ENCODE results near the gene MPRIP.

Gene MPRIP

DNA sequence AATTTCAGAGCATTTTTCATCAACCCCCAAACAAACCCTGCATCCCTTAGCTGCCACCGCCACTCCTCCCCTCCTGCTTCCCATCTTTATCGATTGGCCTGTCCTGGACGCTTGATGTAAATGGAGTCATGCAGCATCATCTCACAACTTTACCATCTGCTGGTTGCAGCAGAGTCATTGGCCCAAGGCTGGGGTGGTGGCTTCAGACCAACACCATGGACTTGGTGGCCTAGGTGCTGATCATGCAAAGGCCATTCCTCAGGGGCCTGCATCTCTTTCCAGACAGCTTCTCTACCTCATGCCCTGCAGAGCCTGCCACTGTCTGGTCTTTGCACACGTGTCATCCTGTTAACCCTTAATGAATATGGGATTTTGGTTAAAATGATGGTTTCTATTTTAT lies 73.4 kb downstream of the MPRIP start:
- DNase-seq, result no peak

DNA sequence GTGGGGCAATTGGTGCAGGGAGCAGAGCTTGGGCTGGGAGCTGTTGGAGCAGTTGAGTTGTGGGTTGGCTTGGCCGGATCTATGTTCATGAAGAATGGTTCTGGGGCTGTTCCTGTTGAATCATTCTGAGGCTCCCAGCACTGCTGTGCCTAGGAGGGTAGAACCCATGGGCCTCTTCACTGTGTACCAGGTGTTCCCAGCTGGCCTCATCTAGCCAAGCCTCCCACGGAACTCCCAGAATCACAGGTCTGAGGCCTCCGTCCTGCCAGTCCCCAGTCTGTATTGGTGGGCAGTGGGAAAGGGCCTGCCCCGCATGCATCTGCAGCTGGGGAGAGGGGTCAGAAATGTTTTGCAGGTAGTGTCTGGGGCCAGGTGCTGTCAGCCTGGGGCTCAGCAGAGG lies 74.1 kb downstream of the MPRIP start:
- DNase-seq, result no peak

DNA sequence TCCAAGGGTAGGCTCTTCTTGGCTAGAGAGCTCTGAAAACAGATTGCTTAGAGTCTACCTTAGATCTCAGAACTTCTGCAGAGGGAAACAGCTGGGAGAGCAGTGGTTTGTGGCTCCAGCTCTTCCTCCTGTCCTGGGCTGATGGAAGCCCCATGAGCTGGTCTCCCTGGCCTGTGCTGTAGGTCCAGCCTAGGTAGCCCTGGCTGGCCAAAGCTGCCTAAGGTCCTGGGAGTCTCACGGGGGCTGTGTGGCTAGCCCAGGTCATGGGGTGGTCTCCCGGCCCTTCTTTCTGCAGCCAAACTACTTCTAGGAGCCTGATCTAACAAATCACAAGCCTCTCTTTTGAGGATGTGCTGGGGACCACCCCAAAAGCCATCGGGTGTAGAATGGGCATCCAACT lies 75.7 kb downstream of the MPRIP start:
- DNase-seq, result no peak

GRCh38 chr17:17118399-17118798 lies 76.1 kb downstream of the MPRIP start:
- no peak for DNase-seq

DNA sequence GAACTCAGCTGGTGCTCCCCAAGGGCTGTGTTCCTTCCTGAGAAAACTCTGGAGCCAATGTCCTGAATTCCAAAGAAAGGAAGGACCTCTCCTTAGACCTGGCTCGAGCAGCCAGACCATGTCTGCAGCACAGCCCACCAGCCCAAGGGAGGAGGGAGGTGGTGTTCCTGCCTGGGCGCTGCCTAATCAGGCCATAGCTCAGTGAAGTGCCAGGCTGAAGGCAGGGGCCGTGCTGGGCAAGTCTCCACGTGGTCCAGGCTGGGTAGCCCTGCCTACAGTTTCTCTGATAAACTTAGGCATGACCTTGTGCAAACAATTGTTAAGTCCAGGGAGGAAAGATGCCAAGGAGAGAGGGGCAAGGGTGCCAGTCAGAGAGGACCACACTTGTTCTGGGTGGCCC lies 76.8 kb downstream of the MPRIP start:
- no peak for DNase-seq

- DNase-seq, result no peak
Observed at GRCh38 chr17:17119533-17119932, 77.3 kb downstream of the MPRIP start.

DNA sequence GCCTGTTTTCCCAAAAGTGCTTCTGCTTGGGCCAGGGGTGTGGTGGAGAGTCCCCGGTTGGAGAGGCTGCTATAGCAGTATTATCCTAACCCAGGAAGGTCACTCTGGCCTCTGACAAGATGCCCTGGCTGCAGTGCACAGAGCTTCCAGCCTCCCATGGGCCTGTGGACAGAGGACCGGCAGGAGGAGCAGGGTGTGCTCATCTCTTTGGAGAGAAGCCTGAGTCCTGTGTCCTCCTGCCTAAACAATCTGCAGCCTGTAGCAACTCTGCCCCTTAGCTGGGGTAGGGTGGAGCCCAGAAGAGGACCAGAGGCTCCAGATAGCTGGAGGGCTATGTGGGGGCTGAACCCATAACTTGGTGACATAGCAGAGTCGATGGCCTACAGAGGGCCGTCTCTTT lies 78.0 kb downstream of the MPRIP start:
- DNase-seq, result no peak

DNA sequence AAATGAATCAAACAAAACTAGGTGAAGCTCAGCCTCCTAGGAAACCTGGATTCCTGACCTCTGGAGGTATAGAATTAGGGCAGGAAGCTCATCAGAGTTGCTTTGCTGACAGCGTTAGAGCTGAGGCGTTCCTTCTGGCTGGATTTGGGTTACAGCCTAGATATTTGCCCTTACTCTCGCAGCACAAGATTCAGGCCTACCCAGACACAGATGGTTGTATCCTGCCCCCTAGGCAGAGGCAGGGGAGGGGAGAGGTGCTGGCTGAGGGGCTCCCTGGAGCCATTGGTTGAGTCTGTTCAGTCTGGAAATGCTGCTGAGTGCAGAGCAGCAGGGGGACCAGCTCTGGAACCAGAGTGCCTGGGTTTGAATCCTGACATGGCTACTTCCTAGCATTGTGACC lies 78.4 kb downstream of the MPRIP start:
- no peak for DNase-seq

GRCh38 chr17:17121162-17121561 lies 78.9 kb downstream of the MPRIP start:
- DNase-seq, result peak; percentile 5

DNA sequence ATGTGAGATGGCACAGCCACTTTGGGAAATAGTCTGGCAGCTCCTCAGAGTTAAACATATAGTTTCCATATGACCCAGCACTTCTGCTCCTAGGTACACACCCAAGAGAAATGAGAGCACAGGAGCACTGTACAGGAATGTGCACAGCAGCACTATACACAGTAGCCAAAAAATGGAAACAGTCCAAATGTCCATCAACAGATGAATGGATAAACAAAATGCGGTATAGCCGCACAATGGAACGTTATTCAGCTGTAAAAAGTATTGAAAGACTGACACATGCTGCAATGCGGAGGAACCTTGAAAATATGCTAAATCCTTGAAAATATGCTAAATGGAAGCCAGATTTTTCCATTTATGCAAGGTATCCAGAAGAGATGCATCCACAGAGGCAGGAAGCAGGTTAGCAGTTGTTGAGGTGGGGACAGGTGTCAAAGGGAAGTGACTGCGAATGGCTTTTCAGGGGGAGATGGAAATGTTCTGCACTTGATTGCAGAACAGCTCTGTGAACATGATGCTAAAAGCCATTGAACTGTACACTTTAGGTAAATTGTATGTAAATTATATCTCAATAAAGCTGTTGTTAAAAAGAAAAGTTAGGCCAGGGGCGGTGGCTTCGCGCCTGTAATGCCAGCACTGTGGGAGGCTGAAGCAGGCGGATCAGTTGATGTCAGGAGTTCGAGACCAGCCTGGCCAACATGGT lies 80.7 kb downstream of the MPRIP start:
- DNase-seq, result no peak

DNA sequence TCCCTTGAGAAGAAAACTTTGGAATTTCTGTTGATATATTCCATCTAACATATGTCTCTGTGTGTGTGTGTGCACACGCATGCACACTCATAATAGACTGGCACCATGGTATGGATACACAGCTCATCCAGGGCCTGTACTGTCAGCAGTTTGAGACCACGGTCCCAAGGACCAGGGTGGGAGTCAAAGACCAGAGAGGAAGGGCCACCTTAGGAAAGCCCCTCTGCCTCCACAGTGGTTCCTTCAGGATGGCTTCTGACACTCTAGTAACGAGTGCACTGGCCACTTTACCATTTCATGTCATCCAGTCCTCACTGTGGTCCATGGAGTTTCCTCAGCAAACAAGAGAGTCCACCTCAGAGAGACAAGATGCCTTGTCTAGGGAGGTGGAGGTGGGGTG lies 82.1 kb downstream of the MPRIP start:
- DNase-seq, result no peak

DNA sequence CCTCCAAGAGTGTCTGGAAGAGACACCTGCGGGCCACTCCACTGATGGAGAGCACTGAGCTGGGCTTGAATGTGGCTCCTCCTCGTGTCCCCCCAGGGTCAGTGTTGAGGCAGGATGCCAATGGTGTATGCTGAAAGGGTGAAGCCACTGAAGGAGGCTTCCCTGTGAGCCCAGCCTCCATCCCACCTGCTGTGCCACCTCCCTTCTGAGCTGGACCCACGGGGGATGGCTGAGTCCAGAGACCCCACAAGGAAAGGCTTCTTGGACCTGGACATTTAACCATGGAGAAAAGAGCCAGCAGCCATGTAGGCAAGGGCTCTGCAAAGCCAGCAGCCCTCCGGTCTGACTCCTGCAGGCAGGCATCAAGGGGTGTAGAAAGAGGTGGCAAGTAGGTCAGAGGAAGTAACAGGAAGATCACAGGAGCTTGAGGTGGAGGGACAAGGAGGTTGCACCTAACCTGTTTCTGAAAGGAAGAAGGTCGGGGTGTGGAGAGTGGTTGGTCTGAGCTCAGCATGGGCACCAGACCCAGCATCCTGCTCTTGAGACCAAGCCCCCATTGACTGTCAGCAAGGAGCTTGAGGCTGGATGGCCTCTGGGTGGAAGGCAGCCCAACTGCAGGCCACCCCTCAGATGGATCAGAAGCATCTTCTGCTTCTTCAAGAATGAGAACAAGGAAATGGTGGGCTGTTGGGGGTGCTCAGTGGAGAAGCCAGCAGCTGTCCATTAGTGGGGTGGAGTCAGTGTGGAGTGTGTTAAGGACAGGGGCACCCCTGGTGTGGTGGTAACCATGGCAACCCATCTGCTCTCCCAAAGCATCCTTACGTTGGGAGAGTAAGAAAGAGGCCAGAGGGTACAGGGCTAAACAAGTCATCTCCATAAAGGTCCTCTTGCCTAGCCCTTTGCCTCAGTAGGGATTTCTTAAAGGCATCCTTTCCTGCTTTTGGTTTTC lies 83.2 kb downstream of the MPRIP start:
- DNase-seq, result no peak

DNA sequence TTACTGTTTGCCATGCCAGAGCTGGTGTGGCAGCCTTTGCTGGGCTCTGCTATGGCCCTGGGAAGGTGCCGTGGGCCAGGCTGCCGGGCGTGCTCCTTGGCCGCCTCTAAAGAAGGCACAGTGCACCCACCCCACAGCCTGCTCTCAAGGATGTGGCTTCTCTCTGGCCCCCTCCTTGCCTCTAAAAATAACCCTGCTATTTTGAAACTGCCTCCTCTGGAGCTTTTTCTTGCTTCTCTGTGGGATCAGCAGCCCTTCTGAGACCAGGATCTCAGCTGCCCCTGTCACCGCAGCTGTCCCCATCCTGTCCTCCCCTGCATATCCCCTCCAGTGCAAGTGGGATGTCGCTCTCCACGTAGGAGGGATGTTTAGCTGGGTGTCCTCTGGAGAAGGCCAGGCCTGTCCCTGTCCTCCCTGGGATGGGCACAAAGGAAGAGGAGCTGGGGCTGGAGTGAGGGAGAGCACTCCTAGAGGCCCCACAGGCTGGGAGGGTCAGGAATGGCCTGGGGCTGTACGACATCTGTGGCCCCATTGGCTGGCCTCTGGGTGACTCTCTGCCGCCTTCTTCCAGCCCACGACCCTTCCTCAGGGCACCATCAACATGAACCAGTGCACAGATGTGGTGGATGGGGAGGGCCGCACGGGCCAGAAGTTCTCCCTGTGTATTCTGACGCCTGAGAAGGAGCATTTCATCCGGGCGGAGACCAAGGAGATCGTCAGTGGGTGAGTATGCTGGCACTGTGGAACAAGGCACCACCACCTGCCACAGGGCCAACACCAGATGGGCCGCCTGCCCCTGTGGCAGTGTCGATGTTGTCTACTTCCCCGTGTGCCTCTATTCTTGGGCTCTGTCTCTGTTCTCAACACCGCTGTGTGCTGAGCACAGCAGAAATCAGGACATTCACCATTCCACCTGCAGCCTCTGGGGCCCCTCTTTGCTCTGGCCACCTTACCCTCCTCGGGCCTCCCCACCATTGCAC lies 84.2 kb downstream of the MPRIP start:
- no peak for DNase-seq

- no peak for DNase-seq
Observed at GRCh38 chr17:17127156-17127555, 84.9 kb downstream of the MPRIP start.

GRCh38 chr17:17127730-17128291 lies 85.6 kb downstream of the MPRIP start:
- DNase-seq, result peak; percentile 29

DNA sequence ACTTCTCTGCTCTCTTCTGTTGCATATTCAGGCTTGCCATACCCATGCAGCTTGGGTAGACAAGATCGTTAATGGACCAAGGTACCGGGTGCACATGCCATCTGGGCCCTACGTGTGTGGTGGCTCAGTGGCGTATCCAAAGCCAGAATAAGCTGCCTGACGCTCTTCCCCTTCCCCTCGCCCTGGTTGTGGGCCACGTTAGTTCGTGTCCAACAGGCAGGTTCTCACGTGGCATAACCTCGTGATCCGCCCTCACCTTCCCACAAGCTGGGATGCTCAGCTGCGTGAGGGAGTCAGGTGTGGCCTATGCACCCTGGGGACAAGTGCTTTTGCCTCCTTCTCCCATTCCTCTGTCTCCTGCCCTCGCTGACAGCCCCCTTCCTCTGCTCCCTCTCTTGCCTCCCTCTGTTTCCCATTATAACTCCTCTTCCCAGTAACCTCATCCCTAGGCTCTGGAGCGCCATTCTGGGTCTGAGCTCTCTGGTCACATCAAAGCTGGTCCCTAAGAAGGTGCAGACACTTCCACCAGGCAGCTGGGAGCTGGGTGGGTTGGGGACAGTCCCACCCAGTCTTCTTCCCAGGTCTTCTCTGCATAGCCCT lies 86.3 kb downstream of the MPRIP start:
- no peak for DNase-seq

DNA sequence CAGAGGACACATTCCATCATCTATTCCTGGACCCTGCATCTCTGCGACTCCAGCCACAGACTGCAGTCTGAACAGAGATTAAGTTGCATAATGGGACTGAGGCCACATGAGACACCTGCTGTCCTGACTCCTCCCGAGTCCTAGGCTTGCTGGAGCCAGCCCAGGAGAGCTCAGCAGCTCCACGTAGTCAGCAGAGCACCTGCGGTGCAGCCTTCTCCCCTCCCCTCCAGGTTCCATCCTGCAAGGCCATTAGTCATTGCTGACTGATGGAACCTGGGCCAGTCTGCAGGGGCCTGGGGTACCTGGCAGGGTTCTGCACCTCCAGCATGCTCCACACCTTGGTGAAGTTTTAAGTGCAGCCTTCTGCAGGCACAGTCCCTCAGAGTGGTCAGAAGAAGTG lies 87.2 kb downstream of the MPRIP start:
- DNase-seq, result peak; percentile 21

DNA sequence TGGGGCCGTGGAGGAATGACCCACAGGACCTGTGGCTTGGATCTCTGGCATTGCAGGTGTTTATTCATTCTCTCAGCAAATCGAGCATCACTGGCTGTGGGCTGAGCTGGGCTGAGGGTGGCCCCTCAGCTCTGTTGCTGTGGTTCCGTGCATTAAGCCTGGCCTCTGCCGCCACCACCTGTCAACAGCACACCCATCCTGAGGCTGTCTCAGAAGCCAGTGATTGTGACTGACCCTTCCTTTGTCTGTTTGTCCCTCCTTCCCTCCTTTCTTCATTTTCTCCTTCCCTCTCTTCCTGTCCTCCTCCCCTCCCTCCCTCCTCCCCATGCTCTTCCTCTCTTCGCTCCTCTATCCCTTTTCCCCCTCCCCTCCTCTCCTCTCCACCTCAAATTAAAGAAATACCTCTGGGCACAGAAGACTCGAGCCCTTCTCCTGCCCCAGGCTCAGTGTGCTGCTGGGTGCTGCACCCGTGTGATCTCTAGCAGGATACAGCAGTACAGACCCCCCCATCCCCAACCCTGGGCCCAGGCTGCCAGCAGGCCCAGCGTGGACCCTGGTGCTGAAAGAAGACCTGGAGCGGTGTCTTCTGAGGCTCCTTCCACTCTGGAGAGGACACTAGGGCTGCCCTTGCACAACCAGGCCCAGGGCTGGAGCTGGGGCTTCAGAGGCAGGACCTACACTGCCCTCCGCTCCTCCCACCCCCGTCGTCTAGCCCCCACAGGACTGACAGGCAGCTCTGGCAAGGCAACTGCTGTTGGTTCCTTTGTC lies 88.0 kb downstream of the MPRIP start:
- DNase-seq, result no peak

GRCh38 chr17:17131839-17132238 lies 89.6 kb downstream of the MPRIP start:
- no peak for DNase-seq

GRCh38 chr17:17132746-17133145 lies 90.5 kb downstream of the MPRIP start:
- no peak for DNase-seq

Measured in DMS79 treated with DMSO at 0.1 percent for 48 hours (cell line).